PC-9 (cell line): Measurements from ENCODE around the gene NUDT15.

Experiments
- EZH2 ChIP-seq: fragments of 200-600 bp; sonication (generic); IDR thresholded peaks from 2 replicates; pipeline ENCODE4 v1.8.0; 2017; ENCODE audit warnings: antibody characterized with exemption, low read depth
- TF ChIP-seq, protein P1 (sequence below): fragments of 200-600 bp; sonication (generic); conservative IDR thresholded peaks from 2 replicates; pipeline ENCODE4 v1.6.1; 2017; ENCODE audit warnings: mixed run types, antibody characterized with exemption, mild to moderate bottlenecking, moderate library complexity

DNA sequence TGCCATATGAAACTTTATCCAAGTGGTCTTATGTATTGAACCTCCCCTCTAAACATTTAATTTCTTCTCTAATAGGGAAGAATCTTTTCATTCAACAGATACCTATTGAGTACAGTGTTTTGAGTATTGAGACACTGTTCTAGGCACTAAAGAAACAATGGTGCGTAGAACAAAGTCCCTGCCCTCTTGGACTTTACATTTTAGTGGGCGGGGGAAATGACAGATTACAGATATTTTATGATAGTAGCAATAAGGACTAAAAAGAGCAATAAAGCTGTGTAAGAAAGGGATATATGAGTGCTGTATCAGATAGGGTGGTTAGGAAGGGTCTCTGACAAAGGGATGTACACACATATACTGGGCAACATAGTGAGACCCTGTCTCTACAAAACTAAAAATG is 5.4 kb downstream of the NUDT15 start:
- TF ChIP-seq, protein P1, sequence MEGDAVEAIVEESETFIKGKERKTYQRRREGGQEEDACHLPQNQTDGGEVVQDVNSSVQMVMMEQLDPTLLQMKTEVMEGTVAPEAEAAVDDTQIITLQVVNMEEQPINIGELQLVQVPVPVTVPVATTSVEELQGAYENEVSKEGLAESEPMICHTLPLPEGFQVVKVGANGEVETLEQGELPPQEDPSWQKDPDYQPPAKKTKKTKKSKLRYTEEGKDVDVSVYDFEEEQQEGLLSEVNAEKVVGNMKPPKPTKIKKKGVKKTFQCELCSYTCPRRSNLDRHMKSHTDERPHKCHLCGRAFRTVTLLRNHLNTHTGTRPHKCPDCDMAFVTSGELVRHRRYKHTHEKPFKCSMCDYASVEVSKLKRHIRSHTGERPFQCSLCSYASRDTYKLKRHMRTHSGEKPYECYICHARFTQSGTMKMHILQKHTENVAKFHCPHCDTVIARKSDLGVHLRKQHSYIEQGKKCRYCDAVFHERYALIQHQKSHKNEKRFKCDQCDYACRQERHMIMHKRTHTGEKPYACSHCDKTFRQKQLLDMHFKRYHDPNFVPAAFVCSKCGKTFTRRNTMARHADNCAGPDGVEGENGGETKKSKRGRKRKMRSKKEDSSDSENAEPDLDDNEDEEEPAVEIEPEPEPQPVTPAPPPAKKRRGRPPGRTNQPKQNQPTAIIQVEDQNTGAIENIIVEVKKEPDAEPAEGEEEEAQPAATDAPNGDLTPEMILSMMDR, result no peak
- no peak for TF ChIP-seq EZH2
